Limb (tissue), 2 donors: Measurements from ENCODE around the gene PCDHA1.

Source experiments
- DNase-seq, 2 donors: peaks; one replicate each; pipeline ENCODE4 v3.0.0-alpha.2; 2016; ENCODE audit errors: extremely low spot score in 2 of 2

Gene PCDHA1

DNA sequence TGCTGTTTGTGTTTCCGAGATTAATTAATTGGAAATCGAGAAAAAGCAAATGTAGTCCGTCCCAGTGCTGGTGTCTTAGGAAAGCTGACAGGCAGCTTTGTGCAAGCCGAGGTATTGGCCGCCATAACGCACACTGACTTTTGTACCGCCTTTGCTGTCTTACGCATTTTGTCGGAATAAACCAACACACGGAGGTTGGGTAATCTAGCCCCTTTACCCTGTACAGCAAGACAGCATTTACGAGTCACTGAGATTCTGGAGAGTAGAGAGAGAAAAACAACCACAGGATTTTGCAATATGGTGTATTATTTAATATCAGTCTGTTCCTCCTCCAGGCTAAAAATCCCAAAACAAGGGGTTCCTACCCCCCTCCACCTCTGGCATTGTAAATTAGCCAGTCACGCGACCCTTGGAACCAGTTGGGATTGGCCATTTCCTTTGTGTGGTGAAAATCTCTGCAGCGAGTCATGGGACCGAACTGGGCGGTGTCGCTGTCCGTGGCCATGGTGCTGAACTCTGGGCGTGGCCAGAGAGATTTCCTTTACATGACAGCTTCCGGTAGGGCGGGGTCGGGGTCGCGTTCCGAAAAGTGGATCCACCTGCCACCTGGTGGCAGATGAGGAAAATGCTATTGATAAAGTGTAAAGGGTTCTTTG is 255.0 kb downstream of the PCDHA1 start:
- DNase-seq, result peak; percentile 71 to 95

DNA sequence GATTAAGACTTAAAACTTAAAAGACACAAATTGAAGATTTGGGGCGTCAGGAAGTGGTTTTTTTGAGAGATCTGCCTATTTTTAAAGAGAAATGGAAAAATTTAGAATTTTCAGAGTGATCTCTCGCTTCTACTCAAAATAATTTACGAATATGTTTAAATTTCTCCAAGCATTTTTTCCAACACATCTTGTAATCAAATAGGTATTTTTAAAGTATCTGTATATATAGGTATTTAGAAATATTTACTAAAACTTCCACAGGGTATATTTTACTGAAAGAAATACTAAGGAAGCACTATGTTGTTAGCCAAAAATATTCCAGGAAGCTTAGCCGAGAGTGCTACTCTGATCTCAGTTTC is 255.5 kb downstream of the PCDHA1 start:
- DNase-seq, result no peak

DNA sequence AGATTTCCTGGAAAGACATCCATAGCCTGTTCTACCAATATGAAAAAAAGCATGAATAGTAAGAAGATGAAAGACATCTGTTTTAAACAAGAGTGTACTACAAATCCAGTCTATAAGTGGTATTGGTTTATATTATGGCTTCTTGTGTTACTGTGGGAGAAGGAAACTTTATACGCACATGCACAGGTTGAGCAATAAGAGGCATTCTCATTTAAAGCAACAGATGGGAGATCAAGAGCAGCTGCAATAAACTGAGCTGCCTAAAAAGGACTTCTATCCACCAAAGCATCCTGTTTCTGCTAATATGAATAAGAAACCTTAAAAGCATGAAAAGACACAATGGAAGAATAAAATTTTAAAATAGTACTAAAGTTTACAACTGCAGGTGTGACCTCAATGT is 256.6 kb downstream of the PCDHA1 start:
- DNase-seq, result no peak

DNA sequence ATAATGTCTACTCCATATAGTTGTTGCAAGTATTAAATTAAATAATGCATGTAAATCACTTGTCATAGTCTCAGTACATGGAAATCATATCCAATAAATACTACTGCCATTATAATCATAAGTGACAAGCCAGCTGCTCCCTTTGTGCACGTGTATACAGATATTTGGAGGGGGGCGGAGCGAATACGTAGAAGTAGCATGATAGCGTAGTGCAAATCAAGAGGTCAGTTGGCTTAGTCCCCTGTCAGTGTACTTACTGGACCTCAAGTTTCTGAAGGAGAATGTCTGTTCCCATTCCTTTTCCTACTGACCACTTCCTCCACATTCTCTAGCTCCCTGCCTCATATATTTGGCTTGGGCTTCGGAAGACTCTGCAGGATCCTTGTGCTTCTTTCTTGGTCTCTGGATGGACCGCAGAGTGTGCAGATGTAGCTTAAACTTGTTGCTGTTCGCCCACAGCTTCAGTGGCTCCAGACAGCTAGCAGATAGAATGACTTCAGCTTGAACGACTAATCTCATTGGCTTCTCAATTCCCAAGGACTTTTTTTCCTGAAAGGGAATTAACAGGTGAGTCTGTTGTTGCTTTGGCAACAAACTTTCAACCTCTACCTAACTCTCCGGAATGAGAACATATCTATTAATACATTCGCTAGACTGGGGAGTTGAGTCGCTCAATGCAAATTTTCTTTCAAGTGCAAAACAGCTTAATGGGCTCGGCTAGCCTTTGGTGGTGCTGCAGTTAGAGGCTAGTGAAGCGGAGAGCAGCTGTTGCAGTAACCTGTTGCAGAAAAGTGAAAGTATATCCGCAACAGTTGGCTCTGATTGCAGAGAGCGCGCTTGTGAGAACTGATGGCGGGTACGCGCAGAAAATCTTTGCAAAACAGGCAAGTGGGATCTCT is 264.9 kb downstream of the PCDHA1 start, which contains the start of gene PCDHB1:
Gene PCDHB1, plus strand, starts transcription at position 753 of the 899 bp plus-strand sequence. Its CDS starts 97 bp downstream, at position 850.
- DNase-seq, result peak in 1 of 2 donors; percentile 21

DNA sequence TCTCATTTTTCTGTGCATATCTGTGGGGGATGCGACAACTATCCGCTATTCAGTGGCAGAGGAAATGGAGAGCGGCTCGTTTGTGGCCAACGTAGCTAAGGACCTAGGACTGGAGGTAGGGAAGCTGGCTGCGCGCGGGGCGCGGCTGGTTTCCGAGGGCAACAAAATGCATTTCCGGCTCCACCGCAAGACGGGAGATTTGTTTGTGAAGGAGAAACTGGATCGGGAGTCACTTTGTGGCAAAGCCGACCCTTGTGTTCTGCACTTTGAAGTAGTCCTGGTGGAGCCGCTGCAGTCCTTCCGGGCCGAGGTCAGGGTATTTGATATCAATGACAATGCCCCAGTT is 265.6 kb downstream of the PCDHA1 start:
- DNase-seq, result no peak
